Muscle of leg (tissue), 11 donors: Measurements from ENCODE around the gene CIT. TPM values are rescaled to one million over a fixed set of nuclear protein-coding genes. Genes with fewer than 3 reads are reported as not detected.
"Not testable (repeated sequence)": the region's sequence is repeated elsewhere in the genome, so short reads cannot be mapped to it uniquely, and the experiment has no call there.

Experiments
- DNase-seq: peaks from one replicate; pipeline ENCODE4 v3.0.0; 2013
- H3K27ac ChIP-seq: one replicate; pipeline ENCODE4 v1.5.1; 2013; ENCODE audit warnings: mild to moderate bottlenecking, low read length, control low read depth
- H3K27me3 ChIP-seq: one replicate; pipeline ENCODE4 v1.6.1; 2013; ENCODE audit warnings: low read length; ENCODE audit not compliant: control insufficient read depth, insufficient read depth
- H3K36me3 ChIP-seq: one replicate; pipeline ENCODE4 v1.6.1; 2013; ENCODE audit warnings: low read length; ENCODE audit not compliant: control insufficient read depth, insufficient read depth
- H3K4me1 ChIP-seq: one replicate; pipeline ENCODE4 v1.6.1; 2013; ENCODE audit warnings: low read length; ENCODE audit not compliant: control insufficient read depth, insufficient read depth
- H3K4me3 ChIP-seq: one replicate; pipeline ENCODE4 v1.5.1; 2013; ENCODE audit warnings: low read length, control low read depth
- H3K9me3 ChIP-seq: replicated peaks from 2 replicates; pipeline ENCODE4 v1.6.1; 2013; ENCODE audit warnings: low read depth, low read length; ENCODE audit not compliant: control insufficient read depth
- WGBS: methylation state at CpG from one replicate; pipeline ENCODE4 v1.1.5; 2013; ENCODE audit warnings: missing lambda C conversion rate; ENCODE audit not compliant: insufficient coverage; 5-methylcytosine and 5-hydroxymethylcytosine counted together
- polyA plus RNA-seq, 8 donors: library from polyadenylated mRNA; unstranded; fragments of 120-200 nt; gene quantifications; one replicate each; pipeline versions ENCODE4 v1.2.1 to v1.2.3, GENCODE V29; 2013; ENCODE audit warnings: inconsistent platforms in 1 of 8, low replicate concordance in 1 of 8; ENCODE audit not compliant: insufficient read length in 8 of 8, insufficient read depth in 1 of 8
- total RNA-seq: library from RNA; stranded (reverse); fragments of 120-200 nt; gene quantifications from one replicate; pipeline ENCODE4 v1.2.4, GENCODE V29; 2013

The CIT gene
- total and polyA plus RNA-seq, 9 donors: 5.8 to 12.3 (median 9.2) TPM

GRCh38 chr12:119901670-119902069 is 24.6 kb upstream of the CIT start:
- WGBS: 80% methylated on average over 1 of the region's 2 CpGs
- H3K4me1 ChIP-seq: no peaks in the 10 kb centered on the region
- H3K27me3 ChIP-seq: peaks cover 2% of the 10 kb centered on the region
- no peaks in the 10 kb centered on the region for H3K9me3 ChIP-seq
- H3K36me3 ChIP-seq: no peaks in the 10 kb centered on the region
- H3K4me3 ChIP-seq: no peak overlapping the region
- DNase-seq: no peak
- H3K27ac ChIP-seq: no peak overlapping the region

- Histone ChIP-seq H3K27ac (no peak overlapping the region), H3K27me3 (no peaks in the 10 kb centered on the region), H3K4me1 (no peaks in the 10 kb centered on the region), H3K36me3 (no peaks in the 10 kb centered on the region), H3K9me3 (no peaks in the 10 kb centered on the region), H3K4me3 (no peak overlapping the region)
- 83% methylated on average over 1 of the region's 1 CpG for WGBS
- no peak for DNase-seq
Measured at GRCh38 chr12:119894916-119895315, 17.8 kb upstream of the CIT start.

GRCh38 chr12:119892611-119893010 is 15.5 kb upstream of the CIT start:
- H3K4me1 ChIP-seq, H3K36me3 ChIP-seq, H3K9me3 ChIP-seq, H3K4me3 ChIP-seq, DNase-seq, H3K27ac ChIP-seq, H3K27me3 ChIP-seq: not testable (repeated sequence)
- no CpG with 5 or more reads among the region's 1 CpG for WGBS

- Histone ChIP-seq H3K9me3 (no peaks in the 10 kb centered on the region), H3K4me3 (no peak overlapping the region), H3K27me3 (peaks cover 3% of the 10 kb centered on the region), H3K36me3 (no peaks in the 10 kb centered on the region), H3K27ac (no peak overlapping the region), H3K4me1 (no peaks in the 10 kb centered on the region)
- no peak for DNase-seq
- WGBS: no CpG with 5 or more reads among the region's 3 CpGs
Measured at GRCh38 chr12:119885549-119885948, 8.4 kb upstream of the CIT start.

- H3K4me3 ChIP-seq, H3K9me3 ChIP-seq, H3K36me3 ChIP-seq, H3K27me3 ChIP-seq, H3K27ac ChIP-seq, H3K4me1 ChIP-seq, DNase-seq: not testable (repeated sequence)
- WGBS: 88% methylated on average over 3 of the region's 4 CpGs
Measured at GRCh38 chr12:119883791-119884190, 6.7 kb upstream of the CIT start.

GRCh38 chr12:119883237-119883636 is 6.1 kb upstream of the CIT start:
- no peak overlapping the region for H3K4me3 ChIP-seq
- peaks cover 3% of the 10 kb centered on the region for H3K27me3 ChIP-seq
- no peaks in the 10 kb centered on the region for H3K4me1 ChIP-seq
- H3K9me3 ChIP-seq: no peaks in the 10 kb centered on the region
- WGBS: 40% methylated on average over 1 of the region's 4 CpGs
- H3K27ac ChIP-seq: no peak overlapping the region
- no peak for DNase-seq
- H3K36me3 ChIP-seq: no peaks in the 10 kb centered on the region

GRCh38 chr12:119877639-119877948 is 474 bp upstream of the CIT start:
- DNase-seq: no peak
- Histone ChIP-seq H3K4me3 (peak overlapping the region; percentile 97), H3K27ac (no peak overlapping the region), H3K36me3 (peaks cover 4% of the 10 kb centered on the region), H3K27me3 (peaks cover 3% of the 10 kb centered on the region), H3K9me3 (no peaks in the 10 kb centered on the region), H3K4me1 (peaks cover 6% of the 10 kb centered on the region)
- no CpG with 5 or more reads among the region's 4 CpGs for WGBS

- no peaks in the 10 kb centered on the region for H3K27me3 ChIP-seq
- WGBS: 71% methylated on average over 1 of the region's 5 CpGs
- H3K4me3 ChIP-seq: no peak overlapping the region
- H3K9me3 ChIP-seq: no peaks in the 10 kb centered on the region
- no peak overlapping the region for H3K27ac ChIP-seq
- H3K4me1 ChIP-seq: peaks cover 3% of the 10 kb centered on the region
- peaks cover 11% of the 10 kb centered on the region for H3K36me3 ChIP-seq
- peak; percentile 27 for DNase-seq
Measured at GRCh38 chr12:119870457-119870856, 6.7 kb downstream of the CIT start.

- WGBS: 81% methylated on average over 4 of the region's 5 CpGs
- Histone ChIP-seq H3K36me3 (peaks cover 11% of the 10 kb centered on the region), H3K27me3 (no peaks in the 10 kb centered on the region), H3K4me3 (no peak overlapping the region), H3K27ac (no peak overlapping the region), H3K4me1 (peaks cover 3% of the 10 kb centered on the region), H3K9me3 (no peaks in the 10 kb centered on the region)
- DNase-seq: peak; percentile 53
Measured at GRCh38 chr12:119869720-119870119, 7.4 kb downstream of the CIT start.

- H3K36me3 ChIP-seq: peaks cover 11% of the 10 kb centered on the region
- no peaks in the 10 kb centered on the region for H3K27me3 ChIP-seq
- no peaks in the 10 kb centered on the region for H3K9me3 ChIP-seq
- no peak for DNase-seq
- 69% methylated on average over 2 of the region's 5 CpGs for WGBS
- H3K27ac ChIP-seq: no peak overlapping the region
- peaks cover 3% of the 10 kb centered on the region for H3K4me1 ChIP-seq
- H3K4me3 ChIP-seq: no peak overlapping the region
Measured at GRCh38 chr12:119868992-119869391, 8.1 kb downstream of the CIT start.

GRCh38 chr12:119864591-119864990 is 12.5 kb downstream of the CIT start:
- no CpG with 5 or more reads among the region's 2 CpGs for WGBS
- no peak overlapping the region for H3K4me3 ChIP-seq

More at GRCh38 chr12:119864591-119864990, 12.5 kb downstream of the CIT start:
- Histone ChIP-seq H3K36me3 (peaks cover 5% of the 10 kb centered on the region), H3K9me3 (no peaks in the 10 kb centered on the region), H3K4me1 (no peaks in the 10 kb centered on the region), H3K27me3 (no peaks in the 10 kb centered on the region), H3K27ac (no peak overlapping the region)
- no peak for DNase-seq
